ENCODE data around the gene RXRA. TPM values are rescaled to one million over a fixed set of nuclear protein-coding genes. Genes with fewer than 3 reads are reported as not detected.

RXRA gene
- total and polyA plus RNA-seq, 10 of the 15 experiments (the other 5 are each of a cell fraction or from before 2014, with no cell fraction given): 0.89 to 36.8 (median 11.1) TPM

DNA sequence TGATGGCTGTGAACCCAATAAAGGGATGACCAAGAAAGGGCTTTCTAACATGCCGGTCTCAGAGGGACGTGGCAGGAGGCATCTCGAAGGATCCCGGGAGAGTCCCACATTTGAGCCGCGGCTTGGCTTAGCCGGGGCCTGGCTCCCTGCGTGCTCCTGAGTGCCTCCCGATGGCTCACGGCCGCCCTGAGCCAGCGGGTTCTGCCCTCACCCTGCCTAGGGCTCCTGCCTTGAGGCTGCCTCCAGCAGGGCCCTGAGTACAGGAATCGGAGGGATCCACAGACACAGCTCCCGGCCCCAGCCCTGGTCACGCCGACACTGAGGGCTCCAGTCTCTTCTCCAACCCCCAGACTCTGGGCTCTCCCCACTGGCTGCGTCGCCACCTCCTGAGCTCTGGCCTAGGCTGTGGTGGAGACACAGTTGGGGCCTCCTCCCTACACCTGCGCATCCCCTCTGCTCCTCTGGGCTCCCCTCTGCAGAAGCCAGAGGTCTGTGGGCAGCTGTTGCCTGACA, 44.1 kb upstream of the RXRA start:
- no peaks in the 10 kb centered on the region for H3K36me3 ChIP-seq (ENCODE audit: control insufficient read depth in 2 of 2, insufficient read depth in 2 of 2, low read length in 1 of 2)
- ChIA-PET CTCF (no interaction called here), SMC1A (ENCODE audit: uncharacterized antibody, unreplicated experiment) (no interaction called here), RAD21 (ENCODE audit: unreplicated experiment) (no interaction called here), POLR2A (interaction anchor here (0.5 kb wide), 1 partner anchor 121 kb away, joined by 9 read pairs; no protein-coding TSS in a partner anchor)
- H2AFZ ChIP-seq (ENCODE audit: control insufficient read depth, low read depth, low read length): no peak overlapping the region
- in situ Hi-C loops (cut with MboI): no loop called here
- no TSS peak for BruUV-seq (replicated peaks)
- peaks cover 0 to under 1% of the 10 kb centered on the region in 2 experiments; a peak in 2 of 4 replicates for H3K27me3 ChIP-seq (replicated peaks in 1 of 2; ENCODE audit: control insufficient read depth in 2 of 2, insufficient read depth in 2 of 2, low read length in 1 of 2)
- TF ChIP-seq, protein P1, sequence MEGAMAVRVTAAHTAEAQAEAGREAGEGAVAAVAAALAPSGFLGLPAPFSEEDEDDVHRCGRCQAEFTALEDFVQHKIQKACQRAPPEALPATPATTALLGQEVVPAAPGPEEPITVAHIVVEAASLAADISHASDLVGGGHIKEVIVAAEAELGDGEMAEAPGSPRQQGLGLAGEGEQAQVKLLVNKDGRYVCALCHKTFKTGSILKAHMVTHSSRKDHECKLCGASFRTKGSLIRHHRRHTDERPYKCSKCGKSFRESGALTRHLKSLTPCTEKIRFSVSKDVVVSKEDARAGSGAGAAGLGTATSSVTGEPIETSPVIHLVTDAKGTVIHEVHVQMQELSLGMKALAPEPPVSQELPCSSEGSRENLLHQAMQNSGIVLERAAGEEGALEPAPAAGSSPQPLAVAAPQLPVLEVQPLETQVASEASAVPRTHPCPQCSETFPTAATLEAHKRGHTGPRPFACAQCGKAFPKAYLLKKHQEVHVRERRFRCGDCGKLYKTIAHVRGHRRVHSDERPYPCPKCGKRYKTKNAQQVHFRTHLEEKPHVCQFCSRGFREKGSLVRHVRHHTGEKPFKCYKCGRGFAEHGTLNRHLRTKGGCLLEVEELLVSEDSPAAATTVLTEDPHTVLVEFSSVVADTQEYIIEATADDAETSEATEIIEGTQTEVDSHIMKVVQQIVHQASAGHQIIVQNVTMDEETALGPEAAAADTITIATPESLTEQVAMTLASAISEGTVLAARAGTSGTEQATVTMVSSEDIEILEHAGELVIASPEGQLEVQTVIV (IDR thresholded peaks at IDR 0.05; ENCODE audit: borderline replicate concordance, partially characterized antibody): no peak
- no peak for TF ChIP-seq NBN (IDR thresholded peaks at IDR 0.05)
- no peak for TF ChIP-seq NFXL1 (IDR thresholded peaks at IDR 0.05; ENCODE audit: borderline replicate concordance)
- H3K9me3 ChIP-seq (replicated peaks; ENCODE audit: control insufficient read depth, insufficient read depth, low read length): no peaks in the 10 kb centered on the region; the same call in 2 of the 3 replicates
- intact Hi-C loops (cut with micrococcal nuclease; ENCODE audit: unreplicated experiment): no loop called here
- H3K4me1 ChIP-seq (ENCODE audit: control insufficient read depth, insufficient read depth, low read length): no peaks in the 10 kb centered on the region
- no peak overlapping the region for H3K27ac ChIP-seq (ENCODE audit: control insufficient read depth, insufficient read depth)
- H3K9ac ChIP-seq (ENCODE audit: control insufficient read depth, insufficient read depth, low read length): no peak overlapping the region
- no peaks in the 10 kb centered on the region for H3K79me2 ChIP-seq (ENCODE audit: control insufficient read depth, insufficient read depth, low read length)
- no peaks in the 10 kb centered on the region for H4K20me1 ChIP-seq (ENCODE audit: control insufficient read depth, insufficient read depth)
- no peak overlapping the region for H3K4me2 ChIP-seq (ENCODE audit: control insufficient read depth, insufficient read depth)
- WGBS (ENCODE audit: insufficient coverage, insufficient replicate concordance, low lambda C conversion rate, missing lambda C conversion rate): 67% methylated on average over 19 of the region's 19 CpGs
- FAIRE-seq (no peak), DNase-seq (ENCODE audit: low read depth, low spot score) (no peak), ATAC-seq (no peak)
- no peak overlapping the region for H3K4me3 ChIP-seq

DNA sequence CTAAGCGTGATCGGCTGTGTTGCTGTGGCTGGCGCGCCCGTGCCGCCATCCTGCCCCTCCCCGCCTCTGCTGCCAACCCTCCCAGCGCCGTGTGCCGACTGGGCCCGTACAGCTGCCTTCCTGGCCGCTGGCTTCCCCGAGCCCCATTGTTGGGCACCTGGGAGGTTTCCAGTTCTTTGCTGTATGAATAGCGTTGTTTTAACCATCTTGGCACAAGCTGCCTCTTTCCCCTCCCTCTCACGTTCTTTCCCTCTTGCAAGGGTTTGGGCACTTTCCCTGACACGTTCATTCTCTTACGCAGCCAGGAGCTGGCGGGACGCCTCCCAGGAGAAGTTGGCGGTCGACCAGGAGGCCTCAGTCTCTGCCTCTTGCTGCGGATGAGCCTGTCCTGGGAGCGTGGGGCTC, 43.1 kb upstream of the RXRA start:
- 43% methylated on average over 19 of the region's 23 CpGs for WGBS (ENCODE audit: insufficient coverage, insufficient replicate concordance, low lambda C conversion rate, missing lambda C conversion rate)
- BruUV-seq (replicated peaks): no TSS peak
- Histone ChIP-seq H3K27me3 (replicated peaks in 1 of 2; ENCODE audit: control insufficient read depth in 2 of 2, insufficient read depth in 2 of 2, low read length in 1 of 2) (no peaks in the 10 kb centered on the region; a peak in 2 of 4 replicates), H3K79me2 (ENCODE audit: control insufficient read depth, insufficient read depth, low read length) (no peaks in the 10 kb centered on the region), H2AFZ (ENCODE audit: control insufficient read depth, low read depth, low read length) (no peak overlapping the region), H3K36me3 (ENCODE audit: control insufficient read depth in 2 of 2, insufficient read depth in 2 of 2, low read length in 1 of 2) (no peaks in the 10 kb centered on the region), H3K4me3 (no peak overlapping the region), H4K20me1 (ENCODE audit: control insufficient read depth, insufficient read depth) (no peaks in the 10 kb centered on the region), H3K9me3 (replicated peaks; ENCODE audit: control insufficient read depth, insufficient read depth, low read length) (no peaks in the 10 kb centered on the region; the same call in 2 of the 3 replicates), H3K4me1 (ENCODE audit: control insufficient read depth, insufficient read depth, low read length) (no peaks in the 10 kb centered on the region), H3K27ac (ENCODE audit: control insufficient read depth, insufficient read depth) (no peak overlapping the region), H3K9ac (ENCODE audit: control insufficient read depth, insufficient read depth, low read length) (no peak overlapping the region), H3K4me2 (ENCODE audit: control insufficient read depth, insufficient read depth) (no peak overlapping the region)
- POLR2A ChIA-PET: no interaction called here
- RAD21 ChIA-PET (ENCODE audit: unreplicated experiment): no interaction called here
- ATAC-seq (no peak), DNase-seq (ENCODE audit: low read depth, low spot score) (no peak), FAIRE-seq (no peak)
- in situ Hi-C loops (cut with MboI) (no loop called here), intact Hi-C loops (cut with micrococcal nuclease; ENCODE audit: unreplicated experiment) (no loop called here)
- SMC1A ChIA-PET (ENCODE audit: uncharacterized antibody, unreplicated experiment): no interaction called here
- CTCF ChIA-PET: no interaction called here
- no peak for TF ChIP-seq RBBP5 (conservative IDR thresholded peaks at IDR 0.05)
- TF ChIP-seq, protein P2, sequence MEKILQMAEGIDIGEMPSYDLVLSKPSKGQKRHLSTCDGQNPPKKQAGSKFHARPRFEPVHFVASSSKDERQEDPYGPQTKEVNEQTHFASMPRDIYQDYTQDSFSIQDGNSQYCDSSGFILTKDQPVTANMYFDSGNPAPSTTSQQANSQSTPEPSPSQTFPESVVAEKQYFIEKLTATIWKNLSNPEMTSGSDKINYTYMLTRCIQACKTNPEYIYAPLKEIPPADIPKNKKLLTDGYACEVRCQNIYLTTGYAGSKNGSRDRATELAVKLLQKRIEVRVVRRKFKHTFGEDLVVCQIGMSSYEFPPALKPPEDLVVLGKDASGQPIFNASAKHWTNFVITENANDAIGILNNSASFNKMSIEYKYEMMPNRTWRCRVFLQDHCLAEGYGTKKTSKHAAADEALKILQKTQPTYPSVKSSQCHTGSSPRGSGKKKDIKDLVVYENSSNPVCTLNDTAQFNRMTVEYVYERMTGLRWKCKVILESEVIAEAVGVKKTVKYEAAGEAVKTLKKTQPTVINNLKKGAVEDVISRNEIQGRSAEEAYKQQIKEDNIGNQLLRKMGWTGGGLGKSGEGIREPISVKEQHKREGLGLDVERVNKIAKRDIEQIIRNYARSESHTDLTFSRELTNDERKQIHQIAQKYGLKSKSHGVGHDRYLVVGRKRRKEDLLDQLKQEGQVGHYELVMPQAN (conservative IDR thresholded peaks at IDR 0.05): no peak
- no peak for TF ChIP-seq ZNF217 (IDR thresholded peaks at IDR 0.05)
- no peak for TF ChIP-seq PAX8 (IDR thresholded peaks at IDR 0.05)
- TF ChIP-seq, protein P3, sequence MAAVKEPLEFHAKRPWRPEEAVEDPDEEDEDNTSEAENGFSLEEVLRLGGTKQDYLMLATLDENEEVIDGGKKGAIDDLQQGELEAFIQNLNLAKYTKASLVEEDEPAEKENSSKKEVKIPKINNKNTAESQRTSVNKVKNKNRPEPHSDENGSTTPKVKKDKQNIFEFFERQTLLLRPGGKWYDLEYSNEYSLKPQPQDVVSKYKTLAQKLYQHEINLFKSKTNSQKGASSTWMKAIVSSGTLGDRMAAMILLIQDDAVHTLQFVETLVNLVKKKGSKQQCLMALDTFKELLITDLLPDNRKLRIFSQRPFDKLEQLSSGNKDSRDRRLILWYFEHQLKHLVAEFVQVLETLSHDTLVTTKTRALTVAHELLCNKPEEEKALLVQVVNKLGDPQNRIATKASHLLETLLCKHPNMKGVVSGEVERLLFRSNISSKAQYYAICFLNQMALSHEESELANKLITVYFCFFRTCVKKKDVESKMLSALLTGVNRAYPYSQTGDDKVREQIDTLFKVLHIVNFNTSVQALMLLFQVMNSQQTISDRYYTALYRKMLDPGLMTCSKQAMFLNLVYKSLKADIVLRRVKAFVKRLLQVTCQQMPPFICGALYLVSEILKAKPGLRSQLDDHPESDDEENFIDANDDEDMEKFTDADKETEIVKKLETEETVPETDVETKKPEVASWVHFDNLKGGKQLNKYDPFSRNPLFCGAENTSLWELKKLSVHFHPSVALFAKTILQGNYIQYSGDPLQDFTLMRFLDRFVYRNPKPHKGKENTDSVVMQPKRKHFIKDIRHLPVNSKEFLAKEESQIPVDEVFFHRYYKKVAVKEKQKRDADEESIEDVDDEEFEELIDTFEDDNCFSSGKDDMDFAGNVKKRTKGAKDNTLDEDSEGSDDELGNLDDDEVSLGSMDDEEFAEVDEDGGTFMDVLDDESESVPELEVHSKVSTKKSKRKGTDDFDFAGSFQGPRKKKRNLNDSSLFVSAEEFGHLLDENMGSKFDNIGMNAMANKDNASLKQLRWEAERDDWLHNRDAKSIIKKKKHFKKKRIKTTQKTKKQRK (IDR thresholded peaks at IDR 0.05; ENCODE audit: low read depth, low read length): no peak
- no peak for TF ChIP-seq PAX5 (IDR thresholded peaks at IDR 0.05; ENCODE audit: borderline replicate concordance, low read depth, low read length)

Data from GM12878 (cell line).